ENCODE measurements around the gene CREB3L4.
"Not testable (repeated sequence)": the region's sequence is repeated elsewhere in the genome, so short reads cannot be mapped to it uniquely, and the experiment has no call there.

DNA sequence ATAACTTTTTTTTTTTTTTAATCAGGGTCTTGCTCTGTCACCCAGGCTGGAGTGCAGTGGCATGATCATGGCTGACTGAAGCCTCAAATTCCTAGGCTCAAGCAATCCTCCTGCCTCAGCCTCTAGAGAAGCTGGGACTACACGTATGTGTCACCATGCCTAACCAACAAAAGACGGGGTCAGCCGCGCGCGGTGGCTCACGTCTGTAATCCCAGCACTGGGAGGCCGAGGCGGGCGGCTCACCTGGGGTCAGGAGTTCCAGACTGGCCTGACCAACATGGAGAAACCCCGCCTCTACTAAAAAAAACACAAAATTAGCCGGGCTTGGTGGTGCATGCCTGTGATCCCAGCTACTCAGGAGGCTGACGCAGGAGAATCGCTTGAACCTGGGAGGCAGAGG lies 44.8 kb downstream of the CREB3L4 start:
- TF ChIP-seq CTCF, POLR2A (IDR thresholded peaks at IDR 0.05): not testable (repeated sequence)
